Measurements from ENCODE around the gene PIGK. TPM values are rescaled to one million over a fixed set of nuclear protein-coding genes. Genes with fewer than 3 reads are reported as not detected.

The PIGK gene
- total RNA-seq, 6 donors from 2014 or later, result 10.2 to 30.6 (median 17.5) TPM

- DNase-seq, result no peak
- no peak for ATAC-seq (ENCODE audit: low FRiP score in 2 of 2)
- Histone ChIP-seq H3K27ac (no peak overlapping the region), H3K9me3 (no peaks in the 10 kb centered on the region), H3K4me1 (no peaks in the 10 kb centered on the region), H3K27me3 (no peaks in the 10 kb centered on the region), H3K36me3 (no peaks in the 10 kb centered on the region), H3K4me3 (no peak overlapping the region)
- no peak for TF ChIP-seq POLR2A (IDR thresholded peaks at IDR 0.05)
- no peak for TF ChIP-seq CTCF (IDR thresholded peaks at IDR 0.05)
- TF ChIP-seq POLR2AphosphoS5 (IDR thresholded peaks at IDR 0.05), result no peak
- no peak for TF ChIP-seq EP300 (IDR thresholded peaks at IDR 0.05)
- 79 to 86% methylated on average over 7 of the region's 7 CpGs for WGBS, 2 donors
Observed at GRCh38 chr1:77057994-77058585, 161.1 kb downstream of the PIGK start.

GRCh38 chr1:77056525-77056924 lies 162.7 kb downstream of the PIGK start:
- ATAC-seq (ENCODE audit: low FRiP score in 2 of 2) (no peak), DNase-seq (no peak)
- H3K27ac ChIP-seq, result no peak overlapping the region
- 94 to 97% methylated on average over 7 of the region's 7 CpGs for WGBS, 2 donors
- TF ChIP-seq POLR2AphosphoS5 (IDR thresholded peaks at IDR 0.05), result no peak
- no peak for TF ChIP-seq CTCF (IDR thresholded peaks at IDR 0.05)
- TF ChIP-seq POLR2A (IDR thresholded peaks at IDR 0.05), result no peak
- no peak for TF ChIP-seq EP300 (IDR thresholded peaks at IDR 0.05)
- H3K9me3 ChIP-seq, result no peaks in the 10 kb centered on the region
- H3K27me3 ChIP-seq, result no peaks in the 10 kb centered on the region
- H3K4me1 ChIP-seq, result no peaks in the 10 kb centered on the region
- no peak overlapping the region for H3K4me3 ChIP-seq
- H3K36me3 ChIP-seq, result no peaks in the 10 kb centered on the region

- WGBS, 2 donors, result 42 to 69% methylated on average over 1 of the region's 1 CpG
- Histone ChIP-seq H3K36me3 (no peaks in the 10 kb centered on the region), H3K4me1 (peaks cover 0 to 5% (median 0%) of the 10 kb centered on the region in 4 donors), H3K27ac (no peak overlapping the region), H3K9me3 (no peaks in the 10 kb centered on the region), H3K4me3 (no peak overlapping the region), H3K27me3 (no peaks in the 10 kb centered on the region)
- DNase-seq (no peak), ATAC-seq (ENCODE audit: low FRiP score in 2 of 2) (no peak)
- TF ChIP-seq POLR2A (IDR thresholded peaks at IDR 0.05), result no peak
- no peak for TF ChIP-seq CTCF (IDR thresholded peaks at IDR 0.05)
- no peak for TF ChIP-seq POLR2AphosphoS5 (IDR thresholded peaks at IDR 0.05)
- no peak for TF ChIP-seq EP300 (IDR thresholded peaks at IDR 0.05)
Observed at GRCh38 chr1:77051425-77051824, 167.8 kb downstream of the PIGK start.

GRCh38 chr1:77048615-77049005 lies 170.6 kb downstream of the PIGK start:
- DNase-seq, result no peak
- ATAC-seq (ENCODE audit: low FRiP score in 2 of 2), result no peak
- TF ChIP-seq CTCF (IDR thresholded peaks at IDR 0.05) (no peak), POLR2AphosphoS5 (IDR thresholded peaks at IDR 0.05) (no peak), EP300 (IDR thresholded peaks at IDR 0.05) (no peak), POLR2A (IDR thresholded peaks at IDR 0.05) (no peak)
- WGBS, 2 donors, result 29 to 50% methylated on average over 1 of the region's 1 CpG
- Histone ChIP-seq H3K27me3 (no peaks in the 10 kb centered on the region), H3K4me1 (peaks cover 0 to 5% (median 0%) of the 10 kb centered on the region in 4 donors), H3K27ac (no peak overlapping the region), H3K36me3 (no peaks in the 10 kb centered on the region), H3K9me3 (no peaks in the 10 kb centered on the region), H3K4me3 (no peak overlapping the region)

GRCh38 chr1:77047978-77048614 lies 171.1 kb downstream of the PIGK start:
- 48 to 56% methylated on average over 3 of the region's 3 CpGs for WGBS, 2 donors
- DNase-seq (no peak), ATAC-seq (ENCODE audit: low FRiP score in 2 of 2) (no peak)
- H3K4me3 ChIP-seq, result no peak overlapping the region
- no peaks in the 10 kb centered on the region for H3K36me3 ChIP-seq
- H3K4me1 ChIP-seq, result peaks cover 0 to 5% (median 0%) of the 10 kb centered on the region in 4 donors
- H3K27ac ChIP-seq, result no peak overlapping the region
- no peaks in the 10 kb centered on the region for H3K27me3 ChIP-seq
- H3K9me3 ChIP-seq, result no peaks in the 10 kb centered on the region
- TF ChIP-seq POLR2AphosphoS5 (IDR thresholded peaks at IDR 0.05), result no peak
